ENCODE measurements around the gene WFS1. TPM values are rescaled to one million over a fixed set of nuclear protein-coding genes. Genes with fewer than 3 reads are reported as not detected.

Gene WFS1
- total and polyA plus RNA-seq, 9 of the 15 experiments (the other 6 are each of a cell fraction or from before 2014, with no cell fraction given), result 0.01 to 0.29 (median 0.03) TPM; not detected in 5

DNA sequence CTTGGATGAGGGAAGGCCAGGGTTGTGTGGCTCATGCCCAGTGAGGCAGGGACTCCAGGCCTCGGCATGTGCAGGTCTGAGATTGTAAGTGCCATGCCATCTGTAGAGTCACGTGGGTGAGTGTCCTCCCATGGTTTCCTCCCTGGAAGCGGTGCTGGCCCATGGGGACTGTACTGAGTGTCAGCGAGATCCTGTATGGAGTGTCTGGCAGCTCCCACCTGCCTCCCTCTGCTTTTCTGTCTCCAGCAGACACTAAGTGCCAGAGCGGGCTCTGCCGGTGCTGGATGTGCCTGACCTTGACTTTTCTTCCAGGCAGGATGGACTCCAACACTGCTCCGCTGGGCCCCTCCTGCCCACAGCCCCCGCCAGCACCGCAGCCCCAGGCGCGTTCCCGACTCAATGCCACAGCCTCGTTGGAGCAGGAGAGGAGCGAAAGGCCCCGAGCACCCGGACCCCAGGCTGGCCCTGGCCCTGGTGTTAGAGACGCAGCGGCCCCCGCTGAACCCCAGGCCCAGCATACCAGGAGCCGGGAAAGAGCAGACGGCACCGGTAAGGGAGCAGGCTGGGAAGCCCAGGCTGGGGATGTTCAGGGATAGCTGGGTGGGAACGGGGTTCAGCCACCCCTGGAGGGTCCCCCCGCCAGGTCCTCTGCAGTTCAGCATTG, 7.6 kb downstream of the WFS1 start:
- in situ Hi-C loops (cut with MboI), result no loop called here
- TF ChIP-seq, protein P1, sequence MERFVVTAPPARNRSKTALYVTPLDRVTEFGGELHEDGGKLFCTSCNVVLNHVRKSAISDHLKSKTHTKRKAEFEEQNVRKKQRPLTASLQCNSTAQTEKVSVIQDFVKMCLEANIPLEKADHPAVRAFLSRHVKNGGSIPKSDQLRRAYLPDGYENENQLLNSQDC (CRISPR knock-in tag; IDR thresholded peaks at IDR 0.05), result no peak
- TF ChIP-seq EZH2 (IDR thresholded peaks at IDR 0.05; ENCODE audit: borderline replicate concordance, low read depth, low read length) (no peak), MTA2 (IDR thresholded peaks at IDR 0.05; ENCODE audit: low read depth) (no peak), ZNF507 (tag; conservative IDR thresholded peaks at IDR 0.05) (no peak), GABPB1 (CRISPR knock-in tag; IDR thresholded peaks at IDR 0.05) (no peak), ADNP (tag; IDR thresholded peaks at IDR 0.05) (no peak)
- TF ChIP-seq, protein P2, sequence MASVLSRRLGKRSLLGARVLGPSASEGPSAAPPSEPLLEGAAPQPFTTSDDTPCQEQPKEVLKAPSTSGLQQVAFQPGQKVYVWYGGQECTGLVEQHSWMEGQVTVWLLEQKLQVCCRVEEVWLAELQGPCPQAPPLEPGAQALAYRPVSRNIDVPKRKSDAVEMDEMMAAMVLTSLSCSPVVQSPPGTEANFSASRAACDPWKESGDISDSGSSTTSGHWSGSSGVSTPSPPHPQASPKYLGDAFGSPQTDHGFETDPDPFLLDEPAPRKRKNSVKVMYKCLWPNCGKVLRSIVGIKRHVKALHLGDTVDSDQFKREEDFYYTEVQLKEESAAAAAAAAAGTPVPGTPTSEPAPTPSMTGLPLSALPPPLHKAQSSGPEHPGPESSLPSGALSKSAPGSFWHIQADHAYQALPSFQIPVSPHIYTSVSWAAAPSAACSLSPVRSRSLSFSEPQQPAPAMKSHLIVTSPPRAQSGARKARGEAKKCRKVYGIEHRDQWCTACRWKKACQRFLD (CRISPR knock-in tag; IDR thresholded peaks at IDR 0.05), result no peak
- TF ChIP-seq, protein P3, sequence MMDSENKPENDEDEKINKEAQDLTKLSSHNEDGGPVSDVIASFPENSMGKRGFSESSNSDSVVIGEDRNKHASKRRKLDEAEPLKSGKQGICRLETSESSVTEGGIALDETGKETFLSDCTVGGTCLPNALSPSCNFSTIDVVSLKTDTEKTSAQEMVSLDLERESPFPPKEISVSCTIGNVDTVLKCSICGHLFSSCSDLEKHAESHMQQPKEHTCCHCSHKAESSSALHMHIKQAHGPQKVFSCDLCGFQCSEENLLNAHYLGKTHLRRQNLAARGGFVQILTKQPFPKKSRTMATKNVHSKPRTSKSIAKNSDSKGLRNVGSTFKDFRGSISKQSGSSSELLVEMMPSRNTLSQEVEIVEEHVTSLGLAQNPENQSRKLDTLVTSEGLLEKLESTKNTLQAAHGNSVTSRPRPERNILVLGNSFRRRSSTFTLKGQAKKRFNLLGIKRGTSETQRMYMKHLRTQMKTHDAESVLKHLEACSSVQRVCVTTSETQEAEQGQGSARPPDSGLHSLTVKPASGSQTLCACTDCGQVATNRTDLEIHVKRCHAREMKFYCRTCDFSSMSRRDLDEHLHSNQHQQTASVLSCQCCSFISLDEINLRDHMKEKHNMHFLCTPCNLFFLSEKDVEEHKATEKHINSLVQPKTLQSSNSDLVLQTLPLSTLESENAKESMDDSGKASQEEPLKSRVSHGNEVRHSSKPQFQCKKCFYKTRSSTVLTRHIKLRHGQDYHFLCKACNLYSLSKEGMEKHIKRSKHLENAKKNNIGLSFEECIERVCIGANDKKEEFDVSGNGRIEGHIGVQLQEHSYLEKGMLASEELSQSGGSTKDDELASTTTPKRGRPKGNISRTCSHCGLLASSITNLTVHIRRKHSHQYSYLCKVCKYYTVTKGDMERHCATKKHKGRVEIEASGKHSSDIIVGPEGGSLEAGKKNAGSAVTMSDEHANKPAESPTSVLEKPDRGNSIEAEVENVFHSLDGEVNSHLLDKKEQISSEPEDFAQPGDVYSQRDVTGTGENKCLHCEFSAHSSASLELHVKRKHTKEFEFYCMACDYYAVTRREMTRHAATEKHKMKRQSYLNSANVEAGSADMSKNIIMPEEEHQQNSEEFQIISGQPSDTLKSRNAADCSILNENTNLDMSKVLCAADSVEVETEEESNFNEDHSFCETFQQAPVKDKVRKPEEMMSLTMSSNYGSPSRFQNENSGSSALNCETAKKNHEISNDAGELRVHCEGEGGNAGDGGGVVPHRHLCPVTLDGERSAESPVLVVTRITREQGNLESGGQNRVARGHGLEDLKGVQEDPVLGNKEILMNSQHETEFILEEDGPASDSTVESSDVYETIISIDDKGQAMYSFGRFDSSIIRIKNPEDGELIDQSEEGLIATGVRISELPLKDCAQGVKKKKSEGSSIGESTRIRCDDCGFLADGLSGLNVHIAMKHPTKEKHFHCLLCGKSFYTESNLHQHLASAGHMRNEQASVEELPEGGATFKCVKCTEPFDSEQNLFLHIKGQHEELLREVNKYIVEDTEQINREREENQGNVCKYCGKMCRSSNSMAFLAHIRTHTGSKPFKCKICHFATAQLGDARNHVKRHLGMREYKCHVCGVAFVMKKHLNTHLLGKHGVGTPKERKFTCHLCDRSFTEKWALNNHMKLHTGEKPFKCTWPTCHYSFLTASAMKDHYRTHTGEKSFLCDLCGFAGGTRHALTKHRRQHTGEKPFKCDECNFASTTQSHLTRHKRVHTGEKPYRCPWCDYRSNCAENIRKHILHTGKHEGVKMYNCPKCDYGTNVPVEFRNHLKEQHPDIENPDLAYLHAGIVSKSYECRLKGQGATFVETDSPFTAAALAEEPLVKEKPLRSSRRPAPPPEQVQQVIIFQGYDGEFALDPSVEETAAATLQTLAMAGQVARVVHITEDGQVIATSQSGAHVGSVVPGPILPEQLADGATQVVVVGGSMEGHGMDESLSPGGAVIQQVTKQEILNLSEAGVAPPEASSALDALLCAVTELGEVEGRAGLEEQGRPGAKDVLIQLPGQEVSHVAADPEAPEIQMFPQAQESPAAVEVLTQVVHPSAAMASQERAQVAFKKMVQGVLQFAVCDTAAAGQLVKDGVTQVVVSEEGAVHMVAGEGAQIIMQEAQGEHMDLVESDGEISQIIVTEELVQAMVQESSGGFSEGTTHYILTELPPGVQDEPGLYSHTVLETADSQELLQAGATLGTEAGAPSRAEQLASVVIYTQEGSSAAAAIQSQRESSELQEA (IDR thresholded peaks at IDR 0.05; ENCODE audit: low read depth), result no peak
- H3K4me1 ChIP-seq (replicated peaks in 1 of 2; ENCODE audit: control insufficient read depth in 2 of 2, insufficient read depth in 2 of 2, low read length in 2 of 2), result peaks cover 0 to 5% of the 10 kb centered on the region in 2 experiments; a peak in 2 of 5 replicates
- H2AFZ ChIP-seq (ENCODE audit: low read depth, low read length), result no peak overlapping the region
- DNase-seq (ENCODE audit: extremely low read depth in 1 of 4, low spot score in 3 of 4) (no peak), ATAC-seq (no peak), FAIRE-seq (no peak)
- intact Hi-C loops (cut with micrococcal nuclease), result no loop called here
- H3K36me3 ChIP-seq (ENCODE audit: control insufficient read depth, insufficient read depth, low read length), result no peaks in the 10 kb centered on the region
- H3K9me3 ChIP-seq (replicated peaks; ENCODE audit: control insufficient read depth, insufficient read depth, low read depth, low read length), result no peaks in the 10 kb centered on the region
- ChIA-PET POLR2A (interaction anchor here (0.6 to 1.4 kb wide), 3 partner anchors 13 to 43 kb away, joined by 3 to 5 read pairs (median 3); no protein-coding TSS in a partner anchor), CTCF (ENCODE audit: low intra/inter-chr PET ratio) (no interaction called here)
- no peak overlapping the region for H3K27ac ChIP-seq (ENCODE audit: extremely low read depth, low read depth, low read length)
- no peaks in the 10 kb centered on the region for H3K79me2 ChIP-seq (ENCODE audit: control insufficient read depth, insufficient read depth, low read length)
- no TSS peak for BruUV-seq (replicated peaks)
- no peak overlapping the region for H3K4me3 ChIP-seq
- H3K9me1 ChIP-seq (ENCODE audit: control insufficient read depth, insufficient read depth, low read length), result no peaks in the 10 kb centered on the region
- H3K27me3 ChIP-seq (ENCODE audit: control insufficient read depth in 2 of 2, insufficient read depth in 2 of 2, low read length in 2 of 2), result peaks cover 3 to 75% of the 10 kb centered on the region in 2 experiments; a peak in 3 of 5 replicates
- no peak overlapping the region for H3K4me2 ChIP-seq (ENCODE audit: insufficient read depth, low read length)
- 0 out of 2 replicates have a peak, but pooled peaks cover 11% of the 10 kb centered on the region for H4K20me1 ChIP-seq (replicated peaks; ENCODE audit: control insufficient read depth, insufficient read depth, low read length)
- 3% methylated on average over 24 of the region's 24 CpGs for WGBS (ENCODE audit: insufficient coverage, low coverage, missing lambda C conversion rate)
- no peak overlapping the region; a peak in 1 of 4 replicates for H3K9ac ChIP-seq (ENCODE audit: insufficient read depth in 1 of 2, low read depth in 2 of 2, low read length in 2 of 2)

Data from K562 (cell line).